GM18508 (cell line): ENCODE measurements around the gene RIPK1.
"Not testable (repeated sequence)": the region's sequence is repeated elsewhere in the genome, so short reads cannot be mapped to it uniquely, and the experiment has no call there.

Experiments used
- ATAC-seq: cut with Tn5 transposase; IDR thresholded peaks from one replicate; pipeline ENCODE4 v1.9.1; 2021; ENCODE audit warnings: moderate number of reproducible peaks; ENCODE audit not compliant: insufficient read depth, unreplicated experiment

Gene RIPK1

DNA sequence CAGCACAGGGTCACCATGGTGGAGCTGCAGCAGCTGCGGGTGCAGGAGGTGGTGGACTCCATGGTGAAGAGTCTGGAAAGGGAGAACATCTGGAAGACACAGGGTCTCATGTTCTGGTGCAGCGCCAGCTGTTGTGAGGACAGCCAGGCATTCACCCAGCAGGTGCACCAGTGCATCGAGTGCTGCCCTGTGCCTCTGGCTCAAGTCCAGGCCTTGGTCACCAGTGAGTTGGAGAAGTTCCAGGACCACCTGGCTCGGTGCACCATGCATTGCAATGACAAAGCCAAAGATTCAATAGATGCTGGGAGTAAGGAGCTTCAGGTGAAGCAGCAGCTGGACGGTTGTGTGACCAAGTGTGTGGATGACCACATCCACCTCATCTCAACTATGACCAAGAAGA, 22.9 kb upstream of the RIPK1 start:
- no peak for ATAC-seq

DNA sequence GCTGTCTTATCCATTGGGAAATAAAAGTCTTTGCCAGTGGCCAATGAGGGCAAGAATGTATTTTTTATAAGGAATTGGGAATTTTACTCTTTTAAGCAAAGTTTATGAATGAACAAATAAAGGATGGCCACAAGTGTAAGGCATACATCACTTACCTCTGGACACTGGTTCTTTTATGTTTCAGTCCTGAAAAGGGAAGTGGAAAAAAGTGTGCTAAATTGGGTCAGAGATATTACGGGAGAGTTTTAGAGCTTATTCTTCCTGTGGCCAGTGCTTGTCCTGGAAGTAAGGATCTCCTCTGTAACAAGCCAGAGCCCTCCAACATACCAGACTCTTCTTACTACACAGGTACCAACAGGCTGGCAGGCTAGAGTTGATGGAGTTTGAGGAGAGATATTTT, 22.5 kb upstream of the RIPK1 start:
- no peak for ATAC-seq

DNA sequence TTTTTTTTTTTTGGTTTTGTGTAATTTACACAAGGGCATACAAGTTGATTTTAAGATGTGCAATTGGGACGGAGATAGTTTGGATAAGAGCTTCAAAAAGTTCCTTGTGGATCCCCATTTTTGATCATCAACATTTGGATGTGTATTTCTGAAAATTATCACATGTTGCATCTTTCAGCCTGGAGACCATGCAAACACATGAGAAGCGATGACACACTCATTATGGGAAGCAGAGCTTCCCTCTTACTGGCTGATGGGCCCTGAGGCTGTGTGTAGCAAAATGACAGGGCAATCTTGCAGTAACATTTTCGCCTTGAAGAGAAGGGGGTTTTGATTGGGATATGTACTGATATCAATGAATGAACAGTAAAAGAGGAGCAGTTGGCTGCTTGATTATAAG, 22.0 kb upstream of the RIPK1 start:
- no peak for ATAC-seq

DNA sequence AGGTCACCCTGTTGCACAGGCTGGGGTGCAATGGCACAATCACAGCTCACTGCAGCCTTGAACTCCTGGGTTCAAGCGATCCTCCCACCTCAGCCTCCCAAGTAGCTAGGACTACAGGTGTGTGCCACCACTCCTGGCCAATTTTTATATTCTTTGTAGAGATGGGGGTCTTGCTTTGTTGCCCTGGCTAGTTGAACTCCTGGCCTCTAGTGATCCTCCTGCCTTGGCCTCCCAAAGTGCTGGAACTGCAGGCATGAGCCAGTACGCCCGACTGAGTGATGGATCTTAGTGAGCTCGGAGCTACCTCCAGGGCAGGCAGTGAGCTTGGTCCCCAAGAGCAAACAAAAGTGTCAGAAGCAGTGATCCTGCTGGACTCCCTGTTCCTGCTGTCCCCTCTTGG, 20.3 kb upstream of the RIPK1 start:
- ATAC-seq, result not testable (repeated sequence)

DNA sequence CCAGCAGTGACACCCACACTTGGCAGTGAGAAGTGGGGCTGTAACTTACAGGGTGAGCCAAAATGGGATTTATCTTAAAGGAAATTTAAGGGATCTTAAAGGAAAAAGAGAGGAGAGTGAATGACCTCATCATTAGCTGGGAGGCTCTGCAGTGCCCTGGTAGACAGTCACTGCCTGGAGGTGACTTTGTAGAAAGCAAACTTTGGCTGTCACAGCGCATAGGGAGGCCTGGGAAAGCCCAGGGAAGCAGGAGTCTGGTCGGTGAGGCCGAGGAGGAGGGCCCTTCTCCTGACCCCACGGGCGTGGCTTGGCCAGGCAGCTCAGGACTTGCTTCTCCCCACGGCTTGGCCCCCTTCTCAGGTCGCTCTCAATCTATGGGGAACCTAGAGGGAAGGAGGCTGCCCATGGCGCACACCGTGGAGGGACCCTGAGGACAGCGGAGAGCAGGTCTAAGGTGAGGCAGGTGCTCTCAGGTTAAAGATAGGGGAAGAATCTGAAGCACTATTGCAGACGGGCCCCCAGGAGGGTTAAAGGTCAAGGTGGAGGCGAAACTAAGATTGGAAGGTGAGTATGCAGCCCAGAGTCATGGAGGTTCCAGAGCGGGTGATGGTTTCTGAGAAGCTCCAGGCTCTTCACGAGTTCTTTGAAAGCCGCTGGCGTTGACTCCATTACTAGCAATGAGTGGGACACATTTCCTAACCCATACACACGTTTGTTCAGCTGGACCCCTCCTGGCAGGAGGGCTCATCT, 15.6 kb upstream of the RIPK1 start:
- no peak for ATAC-seq

DNA sequence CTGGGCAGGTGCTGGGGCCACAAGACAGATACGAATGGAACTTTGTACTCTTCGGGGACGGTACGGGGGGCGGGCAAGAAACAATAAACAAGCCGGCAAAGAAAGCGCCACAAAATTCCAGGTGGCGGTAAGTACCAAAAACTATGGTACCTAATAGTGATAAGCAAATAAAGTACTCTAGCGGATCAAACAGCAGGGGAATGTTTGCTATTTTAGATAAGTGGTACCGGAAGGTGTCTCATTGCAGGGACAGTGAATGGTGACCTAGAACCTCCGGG, 15.1 kb upstream of the RIPK1 start:
- no peak for ATAC-seq

DNA sequence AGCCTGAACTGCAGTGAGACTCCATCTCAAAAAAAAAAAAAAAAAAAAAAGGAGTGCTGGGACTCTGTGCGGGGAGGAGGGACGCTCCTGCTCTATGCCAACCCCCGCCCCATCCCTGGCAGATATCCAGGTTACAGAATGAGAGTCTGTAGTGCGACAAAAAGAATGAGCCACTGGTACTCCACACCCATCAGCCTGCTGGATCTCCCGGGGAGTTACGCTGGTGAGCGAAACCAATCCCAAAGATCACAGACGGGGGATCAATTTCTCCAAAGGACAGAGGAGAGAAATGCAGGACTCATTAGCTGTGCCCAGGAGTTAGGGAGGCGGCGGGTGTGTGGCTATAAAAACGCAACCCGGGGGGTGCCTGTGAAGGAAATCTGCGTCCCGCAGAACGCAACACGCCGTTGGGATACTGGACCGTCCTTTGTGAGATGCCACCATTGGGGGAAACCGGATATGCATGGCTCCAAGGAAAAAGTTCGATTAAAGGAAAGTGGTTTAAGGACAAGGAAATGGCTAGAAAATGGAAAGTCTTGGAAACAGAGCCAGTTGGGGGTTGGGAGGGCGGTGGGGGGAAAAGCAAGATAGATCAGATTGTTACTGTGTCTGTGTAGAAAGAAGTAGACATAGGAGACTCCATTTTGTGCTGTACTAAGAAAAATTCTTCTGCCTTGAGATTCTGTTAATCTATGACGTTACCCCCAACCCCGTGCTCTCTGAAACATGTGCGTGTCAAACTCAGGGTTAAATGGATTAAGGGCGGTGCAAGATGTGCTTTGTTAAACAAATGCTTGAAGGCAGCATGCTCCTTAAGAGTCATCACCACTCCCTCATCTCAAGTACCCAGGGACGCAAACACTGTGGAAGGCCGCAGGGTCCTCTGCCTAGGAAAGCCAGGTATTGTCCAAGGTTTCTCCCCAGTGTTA, 13.8 kb upstream of the RIPK1 start:
- ATAC-seq, result not testable (repeated sequence)

DNA sequence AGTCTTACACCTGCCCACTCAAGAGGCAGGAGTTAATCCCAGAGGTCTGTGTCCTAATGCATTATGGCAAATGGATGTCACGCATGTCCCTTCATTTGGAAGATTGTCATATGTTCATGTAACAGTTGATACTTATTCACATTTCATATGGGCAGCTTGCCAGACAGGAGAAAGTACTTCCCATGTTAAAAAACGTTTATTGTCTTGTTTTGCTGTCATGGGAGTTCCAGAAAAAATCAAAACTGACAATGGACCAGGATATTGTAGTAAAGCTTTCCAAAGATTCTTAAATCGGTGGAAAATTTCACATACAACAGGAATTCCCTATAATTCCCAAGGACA, 13.2 kb upstream of the RIPK1 start:
- ATAC-seq, result not testable (repeated sequence)

DNA sequence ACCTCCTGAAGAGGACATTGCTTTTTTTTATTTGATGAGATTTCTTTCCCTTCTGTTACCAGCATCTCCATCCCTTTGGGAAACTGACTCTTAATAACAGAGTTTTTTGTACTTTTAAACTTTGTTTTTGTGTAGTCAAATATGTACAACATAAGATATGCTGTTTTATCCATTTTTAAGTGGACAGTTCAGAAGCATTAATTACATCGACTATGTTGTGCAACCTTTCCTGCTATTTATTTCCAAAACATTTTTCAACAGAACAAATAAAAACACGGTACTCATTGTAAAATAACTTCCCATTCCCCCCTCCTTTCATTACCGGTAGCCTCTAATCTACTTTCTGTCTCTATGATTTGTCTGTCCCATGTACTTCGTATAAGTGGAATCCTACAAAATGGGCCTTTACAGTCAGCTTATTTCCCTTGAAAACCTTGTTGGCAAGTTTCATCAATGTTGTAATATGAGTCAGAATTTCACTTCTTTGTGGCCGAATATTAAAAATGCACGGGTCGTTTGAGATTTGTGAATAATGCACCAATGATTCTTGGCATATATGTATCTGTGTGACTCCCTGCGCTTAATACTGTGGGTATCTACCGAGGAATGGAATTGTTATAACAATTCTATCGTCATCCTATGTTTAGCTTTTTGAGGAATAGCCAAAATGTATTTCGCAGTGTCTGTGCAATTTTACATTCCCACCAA, 11.1 kb upstream of the RIPK1 start:
- ATAC-seq, result no peak

DNA sequence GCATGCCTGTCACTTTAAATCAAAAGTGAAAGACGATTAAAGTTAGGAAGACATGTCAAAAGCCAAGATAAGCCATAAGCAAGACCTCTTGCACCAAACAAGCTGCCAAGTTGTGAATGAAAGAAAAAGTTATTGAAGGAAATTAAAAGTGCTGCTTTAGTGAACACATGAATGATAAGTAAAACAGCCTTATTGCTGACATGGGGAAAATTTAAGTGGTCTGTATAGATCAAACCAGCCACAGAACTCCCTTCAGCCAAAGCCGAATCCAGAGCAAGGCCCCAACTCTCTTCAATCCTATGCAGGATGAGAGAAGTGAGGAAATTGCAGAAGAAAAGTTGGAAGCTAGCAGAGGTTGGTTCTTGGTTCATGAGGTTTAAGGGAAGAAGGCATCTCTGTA, 9.3 kb upstream of the RIPK1 start:
- no peak for ATAC-seq

DNA sequence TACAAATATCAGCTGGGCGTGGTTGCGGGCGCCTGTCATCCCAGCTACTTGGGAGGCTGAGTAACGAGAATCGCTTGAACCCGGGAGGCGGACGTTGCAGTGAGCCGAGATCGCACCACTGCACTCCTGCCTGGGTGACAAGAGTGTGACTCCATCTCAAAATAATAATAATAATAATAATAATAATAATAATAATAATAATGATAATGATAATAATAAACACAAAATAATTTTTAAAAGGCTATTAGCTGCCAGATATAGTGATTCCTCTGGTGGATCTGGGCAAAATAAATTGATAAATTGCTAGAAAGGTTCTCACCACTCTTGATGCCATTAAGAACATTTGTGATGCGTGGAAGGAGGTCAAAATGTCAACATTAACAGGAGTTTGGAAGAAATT, 8.2 kb upstream of the RIPK1 start:
- not testable (repeated sequence) for ATAC-seq

DNA sequence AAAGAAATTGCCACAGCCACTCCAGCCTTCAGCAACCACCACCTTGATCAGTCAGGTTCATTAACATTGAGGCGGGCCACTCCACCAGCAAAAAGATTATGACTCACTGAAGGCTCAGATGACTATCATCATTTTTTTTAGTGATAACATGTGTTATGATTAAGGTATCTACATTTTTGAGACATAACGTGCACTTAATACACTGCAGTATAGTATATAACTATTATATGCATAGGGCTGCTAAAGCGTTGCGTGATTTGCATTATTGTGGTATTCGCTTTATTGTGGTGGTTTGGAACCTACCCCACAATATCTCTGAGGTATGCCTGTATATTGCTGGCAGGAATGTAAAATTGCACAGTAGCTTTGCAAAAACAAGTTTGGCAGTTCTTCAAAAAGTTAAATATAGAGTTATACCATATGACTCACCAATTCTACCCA, 6.8 kb upstream of the RIPK1 start:
- no peak for ATAC-seq

DNA sequence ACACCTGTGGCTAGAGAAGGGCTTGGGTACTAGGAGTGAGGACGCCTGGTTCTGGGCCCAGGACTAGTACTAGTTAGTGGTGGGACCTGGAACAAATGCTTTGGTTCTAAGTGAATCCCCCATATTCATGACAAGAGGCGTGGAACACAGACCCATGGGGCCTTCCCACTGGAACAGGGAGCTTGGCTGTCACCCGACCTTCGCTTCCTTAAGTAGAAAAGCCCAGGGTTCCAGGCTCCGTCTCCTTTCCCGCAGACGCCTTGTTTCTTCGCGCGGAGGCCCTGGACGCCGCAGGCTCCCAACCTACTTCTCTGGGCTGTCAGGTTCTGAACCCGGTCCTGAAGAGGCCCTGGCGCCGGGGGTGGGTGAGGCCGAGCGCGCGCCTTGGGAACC, 5.0 kb upstream of the RIPK1 start:
- not testable (repeated sequence) for ATAC-seq

DNA sequence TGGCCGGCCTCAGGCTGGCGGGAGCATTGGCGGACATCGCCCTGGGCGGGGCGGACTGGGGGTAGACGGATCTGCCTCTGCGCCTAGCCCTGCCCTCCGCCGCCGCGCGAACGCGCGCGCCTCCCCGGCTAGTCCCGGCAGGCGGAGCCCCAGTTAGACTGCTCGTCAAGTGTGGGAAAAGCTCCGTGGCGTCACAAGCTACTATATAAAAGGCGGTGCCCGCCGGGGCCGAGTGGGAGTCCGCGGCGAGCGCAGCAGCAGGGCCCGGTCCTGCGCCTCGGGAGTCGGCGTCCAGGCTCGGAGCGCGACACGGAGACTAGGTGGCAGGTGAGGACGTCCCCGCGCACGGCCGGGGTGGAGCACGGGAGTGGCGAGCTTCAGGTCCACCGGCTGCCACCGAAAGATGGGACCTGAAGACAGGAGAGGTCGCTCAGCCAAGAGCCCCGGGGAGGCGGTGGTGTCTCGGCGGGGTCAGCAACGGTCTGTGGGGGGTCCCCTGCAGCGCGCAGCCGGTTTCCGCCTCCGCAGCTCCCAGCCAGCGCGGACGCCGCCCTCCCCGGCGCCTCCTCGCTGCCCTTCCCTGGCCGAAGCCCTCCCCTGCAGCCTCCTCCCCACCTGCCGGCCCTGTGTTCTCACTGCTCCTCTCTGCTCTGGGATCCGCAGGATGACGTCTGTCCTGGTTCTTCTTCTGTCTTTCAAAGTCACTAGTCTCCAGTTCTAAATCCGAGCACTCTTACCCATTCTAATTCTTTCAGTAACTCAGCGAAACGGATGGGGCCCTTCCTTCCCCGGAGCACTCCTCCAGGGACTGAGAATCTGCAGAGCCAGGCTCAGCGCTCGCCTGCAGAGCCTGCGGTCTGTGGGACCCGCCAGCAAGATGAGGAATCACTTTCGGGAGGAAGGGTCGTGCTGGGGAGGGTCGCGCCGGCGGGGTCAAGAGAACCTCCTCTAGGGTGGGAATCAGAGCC, 4.3 kb upstream of the RIPK1 start:
- ATAC-seq, result peak; percentile 61

DNA sequence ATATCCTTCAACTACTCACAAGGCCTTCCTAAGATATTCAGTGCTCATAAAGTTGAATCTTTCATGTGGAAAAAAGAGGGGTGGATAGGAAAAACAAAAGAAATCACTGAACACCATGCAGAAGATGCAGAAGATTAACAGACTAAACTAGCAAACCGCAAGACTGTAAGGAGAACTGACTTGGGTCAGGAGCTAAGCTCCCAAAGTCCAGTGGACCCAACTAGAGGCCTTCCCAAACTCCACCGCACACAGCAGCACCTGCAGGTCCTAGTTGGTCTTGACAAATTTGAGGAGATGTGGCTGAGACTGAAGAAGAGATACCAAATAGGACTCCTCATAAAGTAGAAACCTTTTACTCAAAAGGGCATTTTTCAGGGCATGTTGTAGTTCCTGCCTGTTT, 3.3 kb downstream of the RIPK1 start:
- ATAC-seq, result no peak

DNA sequence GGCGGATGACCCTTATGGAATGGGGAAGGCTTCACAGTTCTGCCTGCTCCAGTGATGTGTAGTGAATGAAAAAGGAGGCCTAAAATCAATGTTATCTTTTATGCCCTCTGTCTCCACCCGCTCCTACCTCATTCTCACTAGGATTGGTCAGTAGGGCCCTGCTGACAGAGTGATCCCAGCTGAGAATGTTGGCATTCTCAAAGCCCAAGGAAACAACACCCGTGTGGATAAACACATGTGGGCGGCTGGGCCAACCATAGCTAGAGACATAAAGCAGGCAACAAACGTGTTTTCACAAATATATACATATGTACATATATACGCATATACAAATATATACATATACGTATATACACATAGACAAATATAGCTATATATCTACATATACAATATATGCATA, 4.5 kb downstream of the RIPK1 start:
- ATAC-seq, result no peak

DNA sequence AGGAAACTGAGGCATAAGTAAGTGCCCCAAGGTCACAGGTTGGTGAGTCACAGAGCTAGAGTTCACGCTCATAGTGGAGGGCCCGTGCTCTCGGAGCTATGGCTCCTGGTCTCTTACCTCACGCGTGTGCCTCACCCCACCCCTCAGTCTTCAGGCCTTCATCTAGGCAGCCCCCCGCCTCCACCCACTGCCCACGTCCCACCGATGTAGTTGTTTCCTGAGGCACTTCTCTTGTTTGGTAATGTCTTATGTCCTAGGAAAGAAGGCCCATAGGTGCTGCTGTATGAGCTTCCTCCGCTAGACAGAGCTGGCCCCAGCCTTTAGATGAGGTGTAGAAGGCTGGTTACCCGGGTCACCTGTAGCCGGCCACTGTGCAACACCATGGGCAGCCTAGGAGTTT, 5.1 kb downstream of the RIPK1 start:
- ATAC-seq, result no peak

DNA sequence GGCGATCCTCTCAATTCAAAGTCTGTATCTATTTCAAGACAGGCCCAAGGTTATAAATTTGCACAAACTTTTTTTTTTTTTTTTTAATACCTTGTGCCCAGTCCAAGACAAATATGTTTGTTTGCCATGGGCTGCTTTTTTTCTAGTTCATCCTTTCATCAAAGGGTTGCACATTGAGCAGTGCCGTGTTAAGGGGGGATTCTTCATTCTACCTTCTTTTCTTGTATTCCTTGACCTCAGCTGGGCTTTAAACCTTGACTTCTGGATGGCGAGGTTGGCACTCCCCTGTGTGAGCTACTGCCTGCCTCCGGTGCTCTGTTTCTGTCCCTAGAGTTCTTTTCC, 7.4 kb downstream of the RIPK1 start:
- no peak for ATAC-seq

DNA sequence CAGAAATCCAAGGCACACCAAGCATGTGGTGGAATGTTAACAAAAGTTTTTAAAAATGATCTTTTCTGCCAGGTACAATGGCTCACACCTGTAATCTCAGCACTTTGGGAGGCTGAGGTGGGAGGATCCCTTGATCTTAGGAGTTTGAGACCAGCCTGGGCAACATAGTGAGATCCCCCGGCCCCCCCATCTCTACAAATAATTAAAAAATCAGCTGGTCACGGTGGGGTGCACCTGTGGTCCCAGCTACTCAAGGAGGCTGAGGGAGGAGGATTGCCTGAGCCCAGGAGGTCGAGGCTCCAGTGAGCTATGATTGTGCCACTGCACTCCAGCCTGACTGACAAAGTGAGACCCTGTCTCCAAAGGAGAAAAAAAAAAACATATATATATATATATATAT, 8.0 kb downstream of the RIPK1 start:
- ATAC-seq, result no peak

DNA sequence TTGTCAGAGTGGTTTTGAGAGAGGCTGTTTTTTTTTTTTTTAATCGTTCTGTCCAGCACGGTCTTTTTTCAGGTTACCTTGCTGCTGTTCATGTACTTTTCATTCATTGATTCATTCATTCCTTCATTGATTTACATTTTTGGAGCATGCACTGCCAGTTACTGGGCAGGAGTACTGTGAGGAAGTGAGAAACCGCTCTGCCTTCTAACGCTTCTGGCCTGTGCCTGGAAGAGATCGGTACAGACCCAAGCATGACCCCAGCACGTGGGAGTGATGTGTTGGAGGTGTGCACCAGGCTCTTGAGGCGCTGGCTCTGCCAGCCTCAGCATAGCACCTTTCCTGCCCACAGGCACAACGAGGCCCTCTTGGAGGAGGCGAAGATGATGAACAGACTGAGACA, 9.1 kb downstream of the RIPK1 start:
- ATAC-seq, result no peak
